Skin of body (tissue), 2 donors: ENCODE data around the gene PLCL2. TPM values are rescaled to one million over a fixed set of nuclear protein-coding genes. Genes with fewer than 3 reads are reported as not detected.

Source experiments
- DNase-seq: peaks from one replicate; lab custom pipeline; 2025; lab: John Stamatoyannopoulos, UW
- total RNA-seq: library from RNA; depleted of rRNA; stranded (reverse); fragments of >200 nt; gene quantifications from one replicate; pipeline ENCODE4 v1.2.3, GENCODE V29; 2014

The PLCL2 gene
- total RNA-seq, 1 donor from 2014 or later, result 18.6 TPM

GRCh38 chr3:17007284-17007683 lies 122.5 kb downstream of the PLCL2 start:
- DNase-seq, result no peak

GRCh38 chr3:17009826-17010225 lies 125.1 kb downstream of the PLCL2 start:
- peak; percentile 57 for DNase-seq

GRCh38 chr3:17011728-17012338 lies 127.1 kb downstream of the PLCL2 start:
- DNase-seq, result no peak

GRCh38 chr3:17013050-17013449 lies 128.3 kb downstream of the PLCL2 start:
- no peak for DNase-seq

- no peak for DNase-seq
Observed at GRCh38 chr3:17013571-17013970, 128.8 kb downstream of the PLCL2 start.

GRCh38 chr3:17014284-17014683 lies 129.5 kb downstream of the PLCL2 start:
- DNase-seq, result no peak

- no peak for DNase-seq
Observed at GRCh38 chr3:17014709-17015108, 130.0 kb downstream of the PLCL2 start.

GRCh38 chr3:17021614-17022013 lies 136.9 kb downstream of the PLCL2 start:
- DNase-seq, result no peak

GRCh38 chr3:17023006-17023664 lies 138.4 kb downstream of the PLCL2 start:
- DNase-seq, result no peak

- no peak for DNase-seq
Observed at GRCh38 chr3:17025594-17026139, 140.9 kb downstream of the PLCL2 start.

GRCh38 chr3:17027318-17027717 lies 142.6 kb downstream of the PLCL2 start:
- DNase-seq, result no peak

GRCh38 chr3:17028363-17028762 lies 143.6 kb downstream of the PLCL2 start:
- no peak for DNase-seq

- no peak for DNase-seq
Observed at GRCh38 chr3:17030438-17030837, 145.7 kb downstream of the PLCL2 start.

GRCh38 chr3:17030956-17031652 lies 146.3 kb downstream of the PLCL2 start:
- DNase-seq, result no peak

- DNase-seq, result peak; percentile 5
Observed at GRCh38 chr3:17032407-17033034, 147.8 kb downstream of the PLCL2 start.

- peak; percentile 4 for DNase-seq
Observed at GRCh38 chr3:17033516-17034168, 148.9 kb downstream of the PLCL2 start.

- no peak for DNase-seq
Observed at GRCh38 chr3:17035033-17035432, 150.3 kb downstream of the PLCL2 start.

- no peak for DNase-seq
Observed at GRCh38 chr3:17035966-17036365, 151.2 kb downstream of the PLCL2 start.

GRCh38 chr3:17038141-17038540 lies 153.4 kb downstream of the PLCL2 start:
- DNase-seq, result no peak

GRCh38 chr3:17038900-17039553 lies 154.3 kb downstream of the PLCL2 start:
- DNase-seq, result no peak

- DNase-seq, result no peak
Observed at GRCh38 chr3:17039594-17039993, 154.8 kb downstream of the PLCL2 start.
